ENCODE results near the gene WDR33. TPM values are rescaled to one million over a fixed set of nuclear protein-coding genes. Genes with fewer than 3 reads are reported as not detected.

The WDR33 gene
- total and polyA plus RNA-seq, 9 of the 15 experiments (the other 6 are each of a cell fraction or from before 2014, with no cell fraction given), result 24.2 to 57.4 (median 38.4) TPM

- ChIA-PET POLR2A (no interaction called here), CTCF (ENCODE audit: low intra/inter-chr PET ratio) (no interaction called here)
- in situ Hi-C loops (cut with MboI), result no loop called here
- intact Hi-C loops (cut with micrococcal nuclease), result no loop called here
- Histone ChIP-seq H3K4me1 (replicated peaks in 1 of 2; ENCODE audit: control insufficient read depth in 2 of 2, insufficient read depth in 2 of 2, low read length in 2 of 2) (peaks cover 10 to 24% of the 10 kb centered on the region in 2 experiments), H3K4me2 (ENCODE audit: insufficient read depth, low read length) (no peak overlapping the region), H3K79me2 (ENCODE audit: control insufficient read depth, insufficient read depth, low read length) (peaks cover 13% of the 10 kb centered on the region), H3K9me3 (replicated peaks; ENCODE audit: control insufficient read depth, insufficient read depth, low read depth, low read length) (no peaks in the 10 kb centered on the region), H3K9me1 (ENCODE audit: control insufficient read depth, insufficient read depth, low read length) (no peaks in the 10 kb centered on the region), H3K4me3 (no peak overlapping the region), H2AFZ (ENCODE audit: low read depth, low read length) (no peak overlapping the region), H3K27ac (ENCODE audit: extremely low read depth, low read depth, low read length) (no peak overlapping the region), H3K27me3 (ENCODE audit: control insufficient read depth in 2 of 2, insufficient read depth in 2 of 2, low read length in 2 of 2) (no peaks in the 10 kb centered on the region), H3K9ac (ENCODE audit: insufficient read depth in 1 of 2, low read depth in 2 of 2, low read length in 2 of 2) (0 out of 4 replicates have a peak overlapping the region, but pooled peaks of 1 of the 2 experiments have one; percentile 42), H3K36me3 (ENCODE audit: control insufficient read depth, insufficient read depth, low read length) (peaks cover under 1% of the 10 kb centered on the region; the same call in 1 of the 3 replicates), H4K20me1 (replicated peaks; ENCODE audit: control insufficient read depth, insufficient read depth, low read length) (no peaks in the 10 kb centered on the region)
- 67% methylated on average over 21 of the region's 21 CpGs for WGBS (ENCODE audit: insufficient coverage, low coverage, missing lambda C conversion rate)
- BruUV-seq (replicated peaks), result no TSS peak
- ATAC-seq (no peak), DNase-seq (ENCODE audit: extremely low read depth in 1 of 4, low spot score in 3 of 4) (no peak), FAIRE-seq (no peak)
- TF ChIP-seq EGR1 (conservative IDR thresholded peaks at IDR 0.05) (peak; percentile 19; the same call in 1 of the 2 replicates), ZNF121 (CRISPR knock-in tag; conservative IDR thresholded peaks at IDR 0.05) (peak; percentile 42; the same call in 1 of the 2 replicates), ARNT (IDR thresholded peaks at IDR 0.05) (no peak)
Measured at GRCh38 chr2:127697482-127698180, 113.3 kb downstream of the WDR33 start.
